Liver (tissue), 9 donors: ENCODE results near the gene CACNA1C. TPM values are rescaled to one million over a fixed set of nuclear protein-coding genes. Genes with fewer than 3 reads are reported as not detected.

Experiments
- DNase-seq: peaks from one replicate; pipeline ENCODE4 v3.0.0-alpha.2; 2017; ENCODE audit warnings: low spot score
- H3K27ac ChIP-seq, 2 donors: one replicate each; pipeline ENCODE4 v1.7.0; 2013; ENCODE audit warnings: inconsistent platforms in 2 of 2, low read length in 2 of 2, control low read depth in 1 of 2, low read depth in 1 of 2, mild to moderate bottlenecking in 1 of 2
- H3K27me3 ChIP-seq, 4 donors: one replicate each; pipeline versions ENCODE4 v1.6.1 to v1.7.0; 2013; ENCODE audit warnings: low read length in 3 of 4, inconsistent platforms in 1 of 4, mild to moderate bottlenecking in 1 of 4, moderate library complexity in 1 of 4; ENCODE audit not compliant: control insufficient read depth in 4 of 4, insufficient read depth in 4 of 4
- H3K36me3 ChIP-seq, 4 donors: one replicate each; pipeline versions ENCODE4 v1.6.1 to v1.7.0; 2013; ENCODE audit warnings: low read length in 3 of 4, mild to moderate bottlenecking in 3 of 4, low read depth in 1 of 4, moderate library complexity in 1 of 4; ENCODE audit not compliant: control insufficient read depth in 4 of 4, insufficient read depth in 3 of 4
- H3K4me1 ChIP-seq, 4 donors: one replicate each; pipeline versions ENCODE4 v1.6.1 to v1.7.0; 2013; ENCODE audit warnings: low read length in 3 of 4, mild to moderate bottlenecking in 3 of 4, moderate library complexity in 1 of 4; ENCODE audit not compliant: control insufficient read depth in 4 of 4, insufficient read depth in 4 of 4
- H3K4me3 ChIP-seq, 3 donors: one replicate each; pipeline versions ENCODE4 v1.6.1 to v1.7.0; 2013; ENCODE audit warnings: low read length in 3 of 3, control low read depth in 1 of 3, low read depth in 1 of 3, mild to moderate bottlenecking in 1 of 3
- H3K9ac ChIP-seq, 2 donors: one replicate each; pipeline ENCODE4 v1.7.0; 2013; ENCODE audit warnings: low read length in 2 of 2, mild to moderate bottlenecking in 2 of 2, moderate library complexity in 2 of 2, control low read depth in 1 of 2, low read depth in 1 of 2
- H3K9me3 ChIP-seq, 4 donors: one replicate each; pipeline versions ENCODE4 v1.6.1 to v1.7.0; 2013; ENCODE audit warnings: low read length in 3 of 4; ENCODE audit not compliant: control insufficient read depth in 4 of 4
- EGR1 ChIP-seq, 2 donors: IDR thresholded peaks; 2 replicates each; pipeline ENCODE4 v1.6.1; 2016 to 2018; ENCODE audit warnings: antibody characterized with exemption in 2 of 2, low read depth in 2 of 2
- FOXA1 ChIP-seq: IDR thresholded peaks from 2 replicates; pipeline ENCODE4 v1.6.1; 2016; ENCODE audit warnings: antibody characterized with exemption
- FOXA2 ChIP-seq: IDR thresholded peaks from 2 replicates; pipeline ENCODE4 v1.6.1; 2016; ENCODE audit warnings: antibody characterized with exemption
- GABPA ChIP-seq, 2 donors: IDR thresholded peaks in 1 of 2; conservative IDR thresholded peaks in 1 of 2; 2 replicates each; pipeline ENCODE4 v1.6.1; 2016; ENCODE audit warnings: antibody characterized with exemption in 2 of 2, mild to moderate bottlenecking in 1 of 2, moderate library complexity in 1 of 2
- HNF4A ChIP-seq, 2 donors: conservative IDR thresholded peaks; 2 replicates each; pipeline ENCODE4 v1.6.1; 2016; ENCODE audit warnings: antibody characterized with exemption in 2 of 2, mild to moderate bottlenecking in 2 of 2
- HNF4G ChIP-seq: IDR thresholded peaks from 2 replicates; pipeline ENCODE4 v1.6.1; 2016; ENCODE audit warnings: antibody characterized with exemption
- JUND ChIP-seq, 2 donors: IDR thresholded peaks; 2 replicates each; pipeline ENCODE4 v1.6.1; 2016; ENCODE audit warnings: antibody characterized with exemption in 2 of 2
- NR2F2 ChIP-seq: IDR thresholded peaks from 2 replicates; pipeline ENCODE4 v1.6.1; 2016; ENCODE audit warnings: antibody characterized with exemption
- RAD21 ChIP-seq, 2 donors: IDR thresholded peaks; 2 replicates each; pipeline ENCODE4 v1.6.1; 2016; ENCODE audit warnings: antibody characterized with exemption in 2 of 2, mild to moderate bottlenecking in 2 of 2
- RXRA ChIP-seq, 2 donors: IDR thresholded peaks; 2 replicates each; pipeline ENCODE4 v1.6.1; 2017 to 2018; ENCODE audit warnings: antibody characterized with exemption in 2 of 2, mild to moderate bottlenecking in 1 of 2
- SP1 ChIP-seq: IDR thresholded peaks from 2 replicates; pipeline ENCODE4 v1.6.1; 2018; ENCODE audit warnings: antibody characterized with exemption, mild to moderate bottlenecking
- TAF1 ChIP-seq: conservative IDR thresholded peaks from 2 replicates; pipeline ENCODE4 v1.6.1; 2016; ENCODE audit warnings: antibody characterized with exemption, mild to moderate bottlenecking
- YY1 ChIP-seq: IDR thresholded peaks from 2 replicates; pipeline ENCODE4 v1.6.1; 2016; ENCODE audit warnings: antibody characterized with exemption, mild to moderate bottlenecking
- WGBS: extraction: QIAGEN DNeasy Blood & Tissue Kit; methylation state at CpG from one replicate; pipeline ENCODE4 v1.1.7; 2013; 5-methylcytosine and 5-hydroxymethylcytosine counted together
- polyA plus RNA-seq, 2 donors: library from polyadenylated mRNA; stranded (reverse) in 1 of 2; unstranded in 1 of 2; fragments of 200-250 nt in 1 of 2; fragments of >200 nt in 1 of 2; fragmentation: Nextera tagmentation in 1 of 2; extraction: Ambion mirVana in 1 of 2; gene quantifications; one replicate each; pipeline versions ENCODE4 v1.2.1 to v1.2.3, GENCODE V29; 2013 to 2015
- total RNA-seq, 2 donors: library from RNA; depleted of rRNA; stranded (reverse); fragments of >200 nt; gene quantifications; one replicate each; pipeline ENCODE4 v1.2.3, GENCODE V29; 2014
- TF ChIP-seq, protein P1 (sequence below): IDR thresholded peaks from 2 replicates; pipeline ENCODE4 v1.6.1; 2016; ENCODE audit warnings: antibody characterized with exemption, mild to moderate bottlenecking
- TF ChIP-seq, protein P2 (sequence below): IDR thresholded peaks from 2 replicates; pipeline ENCODE4 v1.6.1; 2016; ENCODE audit warnings: antibody characterized with exemption
- TF ChIP-seq, protein P3 (sequence below): IDR thresholded peaks from 2 replicates; pipeline ENCODE4 v1.6.1; 2016; ENCODE audit warnings: antibody characterized with exemption
- TF ChIP-seq, protein P4 (sequence below): IDR thresholded peaks from 2 replicates; pipeline ENCODE4 v1.6.1; 2016; ENCODE audit warnings: antibody characterized with exemption
- TF ChIP-seq, protein P5 (sequence below): fragments of 150-350 bp; IDR thresholded peaks from 2 replicates; pipeline ENCODE4 v1.5.1; 2017; ENCODE audit warnings: improper control_type of control experiment, low read depth, low read length; ENCODE audit not compliant: missing input control
- donor health status: healthy.
- donor health status: healthy.
- donor health status: healthy.
- donor health status: healthy.
- donor health status: healthy.

Gene CACNA1C
- total and polyA plus RNA-seq, 4 donors = 0.23 to 1.9 (median 0.41) TPM

DNA sequence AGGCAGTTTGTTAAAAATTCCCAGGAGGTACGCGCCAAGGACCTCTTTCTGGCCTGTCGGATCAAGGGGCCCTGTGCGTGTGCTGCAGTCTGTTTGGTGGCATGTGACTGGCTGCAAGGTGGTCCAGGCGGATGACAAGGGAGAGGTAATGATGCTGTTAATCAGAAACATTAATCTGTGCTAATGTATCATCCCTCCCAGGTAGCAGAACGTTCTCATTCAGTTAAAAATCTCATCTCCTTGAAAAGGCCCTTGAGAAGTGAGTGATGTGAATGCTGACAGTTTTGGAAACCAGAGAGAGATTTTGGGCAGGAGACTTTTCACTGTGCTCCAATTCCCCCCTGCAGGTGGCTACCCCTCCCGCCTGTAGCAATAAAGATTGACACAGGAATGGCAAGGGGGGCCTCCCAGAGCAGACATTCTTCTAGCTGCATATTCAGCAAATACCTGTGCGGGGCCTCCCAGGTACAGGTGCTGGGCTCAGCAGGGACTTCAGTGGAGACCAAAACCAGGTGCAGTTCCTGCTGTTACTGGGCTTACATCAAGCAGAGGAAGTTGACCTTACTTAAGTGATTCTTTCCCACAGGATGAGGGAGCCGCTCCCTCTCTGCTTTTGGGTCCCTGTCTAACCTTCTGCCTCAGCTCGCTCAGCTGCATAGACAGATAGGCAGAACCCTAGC lies 364.8 kb downstream of the CACNA1C start:
- Histone ChIP-seq H3K36me3 (no peaks in the 10 kb centered on the region), H3K9ac (no peak overlapping the region), H3K27ac (no peak overlapping the region), H3K9me3 (no peaks in the 10 kb centered on the region), H3K4me1 (no peaks in the 10 kb centered on the region), H3K4me3 (no peak overlapping the region), H3K27me3 (no peaks in the 10 kb centered on the region)
- no peak for TF ChIP-seq RXRA (IDR thresholded peaks at IDR 0.05)
- no peak for TF ChIP-seq JUND (IDR thresholded peaks at IDR 0.05)
- TF ChIP-seq, protein P1, sequence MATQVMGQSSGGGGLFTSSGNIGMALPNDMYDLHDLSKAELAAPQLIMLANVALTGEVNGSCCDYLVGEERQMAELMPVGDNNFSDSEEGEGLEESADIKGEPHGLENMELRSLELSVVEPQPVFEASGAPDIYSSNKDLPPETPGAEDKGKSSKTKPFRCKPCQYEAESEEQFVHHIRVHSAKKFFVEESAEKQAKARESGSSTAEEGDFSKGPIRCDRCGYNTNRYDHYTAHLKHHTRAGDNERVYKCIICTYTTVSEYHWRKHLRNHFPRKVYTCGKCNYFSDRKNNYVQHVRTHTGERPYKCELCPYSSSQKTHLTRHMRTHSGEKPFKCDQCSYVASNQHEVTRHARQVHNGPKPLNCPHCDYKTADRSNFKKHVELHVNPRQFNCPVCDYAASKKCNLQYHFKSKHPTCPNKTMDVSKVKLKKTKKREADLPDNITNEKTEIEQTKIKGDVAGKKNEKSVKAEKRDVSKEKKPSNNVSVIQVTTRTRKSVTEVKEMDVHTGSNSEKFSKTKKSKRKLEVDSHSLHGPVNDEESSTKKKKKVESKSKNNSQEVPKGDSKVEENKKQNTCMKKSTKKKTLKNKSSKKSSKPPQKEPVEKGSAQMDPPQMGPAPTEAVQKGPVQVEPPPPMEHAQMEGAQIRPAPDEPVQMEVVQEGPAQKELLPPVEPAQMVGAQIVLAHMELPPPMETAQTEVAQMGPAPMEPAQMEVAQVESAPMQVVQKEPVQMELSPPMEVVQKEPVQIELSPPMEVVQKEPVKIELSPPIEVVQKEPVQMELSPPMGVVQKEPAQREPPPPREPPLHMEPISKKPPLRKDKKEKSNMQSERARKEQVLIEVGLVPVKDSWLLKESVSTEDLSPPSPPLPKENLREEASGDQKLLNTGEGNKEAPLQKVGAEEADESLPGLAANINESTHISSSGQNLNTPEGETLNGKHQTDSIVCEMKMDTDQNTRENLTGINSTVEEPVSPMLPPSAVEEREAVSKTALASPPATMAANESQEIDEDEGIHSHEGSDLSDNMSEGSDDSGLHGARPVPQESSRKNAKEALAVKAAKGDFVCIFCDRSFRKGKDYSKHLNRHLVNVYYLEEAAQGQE = no peak
- no peak for TF ChIP-seq YY1
- TF ChIP-seq, protein P2, sequence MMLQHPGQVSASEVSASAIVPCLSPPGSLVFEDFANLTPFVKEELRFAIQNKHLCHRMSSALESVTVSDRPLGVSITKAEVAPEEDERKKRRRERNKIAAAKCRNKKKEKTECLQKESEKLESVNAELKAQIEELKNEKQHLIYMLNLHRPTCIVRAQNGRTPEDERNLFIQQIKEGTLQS = no peak
- TF ChIP-seq SP1 = no peak
- TF ChIP-seq NR2F2 = no peak
- TF ChIP-seq FOXA1 = no peak
- no peak for TF ChIP-seq RAD21 (IDR thresholded peaks at IDR 0.05)
- no peak for TF ChIP-seq TAF1
- no peak for TF ChIP-seq HNF4A (conservative IDR thresholded peaks at IDR 0.05)
- no peak for TF ChIP-seq FOXA2
- TF ChIP-seq EGR1 (IDR thresholded peaks at IDR 0.05; ENCODE audit: low read depth in 2 of 2) = no peak
- TF ChIP-seq GABPA (IDR thresholded peaks at IDR 0.05 in 1 of 2, conservative IDR thresholded peaks at IDR 0.05 in 1 of 2) = no peak
- TF ChIP-seq, protein P3, sequence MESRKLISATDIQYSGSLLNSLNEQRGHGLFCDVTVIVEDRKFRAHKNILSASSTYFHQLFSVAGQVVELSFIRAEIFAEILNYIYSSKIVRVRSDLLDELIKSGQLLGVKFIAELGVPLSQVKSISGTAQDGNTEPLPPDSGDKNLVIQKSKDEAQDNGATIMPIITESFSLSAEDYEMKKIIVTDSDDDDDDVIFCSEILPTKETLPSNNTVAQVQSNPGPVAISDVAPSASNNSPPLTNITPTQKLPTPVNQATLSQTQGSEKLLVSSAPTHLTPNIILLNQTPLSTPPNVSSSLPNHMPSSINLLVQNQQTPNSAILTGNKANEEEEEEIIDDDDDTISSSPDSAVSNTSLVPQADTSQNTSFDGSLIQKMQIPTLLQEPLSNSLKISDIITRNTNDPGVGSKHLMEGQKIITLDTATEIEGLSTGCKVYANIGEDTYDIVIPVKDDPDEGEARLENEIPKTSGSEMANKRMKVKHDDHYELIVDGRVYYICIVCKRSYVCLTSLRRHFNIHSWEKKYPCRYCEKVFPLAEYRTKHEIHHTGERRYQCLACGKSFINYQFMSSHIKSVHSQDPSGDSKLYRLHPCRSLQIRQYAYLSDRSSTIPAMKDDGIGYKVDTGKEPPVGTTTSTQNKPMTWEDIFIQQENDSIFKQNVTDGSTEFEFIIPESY = no peak
- no peak for TF ChIP-seq HNF4G
- TF ChIP-seq, protein P4, sequence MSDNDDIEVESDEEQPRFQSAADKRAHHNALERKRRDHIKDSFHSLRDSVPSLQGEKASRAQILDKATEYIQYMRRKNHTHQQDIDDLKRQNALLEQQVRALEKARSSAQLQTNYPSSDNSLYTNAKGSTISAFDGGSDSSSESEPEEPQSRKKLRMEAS = no peak
- TF ChIP-seq, protein P5, sequence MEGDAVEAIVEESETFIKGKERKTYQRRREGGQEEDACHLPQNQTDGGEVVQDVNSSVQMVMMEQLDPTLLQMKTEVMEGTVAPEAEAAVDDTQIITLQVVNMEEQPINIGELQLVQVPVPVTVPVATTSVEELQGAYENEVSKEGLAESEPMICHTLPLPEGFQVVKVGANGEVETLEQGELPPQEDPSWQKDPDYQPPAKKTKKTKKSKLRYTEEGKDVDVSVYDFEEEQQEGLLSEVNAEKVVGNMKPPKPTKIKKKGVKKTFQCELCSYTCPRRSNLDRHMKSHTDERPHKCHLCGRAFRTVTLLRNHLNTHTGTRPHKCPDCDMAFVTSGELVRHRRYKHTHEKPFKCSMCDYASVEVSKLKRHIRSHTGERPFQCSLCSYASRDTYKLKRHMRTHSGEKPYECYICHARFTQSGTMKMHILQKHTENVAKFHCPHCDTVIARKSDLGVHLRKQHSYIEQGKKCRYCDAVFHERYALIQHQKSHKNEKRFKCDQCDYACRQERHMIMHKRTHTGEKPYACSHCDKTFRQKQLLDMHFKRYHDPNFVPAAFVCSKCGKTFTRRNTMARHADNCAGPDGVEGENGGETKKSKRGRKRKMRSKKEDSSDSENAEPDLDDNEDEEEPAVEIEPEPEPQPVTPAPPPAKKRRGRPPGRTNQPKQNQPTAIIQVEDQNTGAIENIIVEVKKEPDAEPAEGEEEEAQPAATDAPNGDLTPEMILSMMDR = no peak
- DNase-seq = no peak
- 89% methylated on average over 10 of the region's 10 CpGs for WGBS
